Suprapubic skin (tissue), 4 donors: ENCODE data around the gene TDO2. TPM values are rescaled to one million over a fixed set of nuclear protein-coding genes. Genes with fewer than 3 reads are reported as not detected.

Source experiments
- DNase-seq, 2 donors: peaks; one replicate each; pipeline ENCODE4 v3.0.0-alpha.2; 2019; ENCODE audit warnings: low spot score in 2 of 2
- H3K27ac ChIP-seq: fragments of 200-600 bp; sonication (generic); one replicate; pipeline ENCODE4 v1.5.1; 2019
- H3K27me3 ChIP-seq: fragments of 200-600 bp; sonication (generic); one replicate; pipeline ENCODE4 v1.5.1; 2019
- H3K36me3 ChIP-seq: fragments of 200-600 bp; sonication (generic); one replicate; pipeline ENCODE4 v1.5.1; 2019
- H3K4me1 ChIP-seq: fragments of 200-600 bp; sonication (generic); one replicate; pipeline ENCODE4 v1.5.1; 2019
- H3K4me3 ChIP-seq: fragments of 200-600 bp; sonication (generic); one replicate; pipeline ENCODE4 v1.5.1; 2019; ENCODE audit warnings: mild to moderate bottlenecking
- H3K9me3 ChIP-seq: fragments of 200-600 bp; sonication (generic); one replicate; pipeline ENCODE4 v1.5.1; 2019
- CTCF ChIP-seq, 2 donors: fragments of 200-600 bp in 1 of 2; fragments of 450-650 bp in 1 of 2; sonication (generic) in 1 of 2; IDR thresholded peaks; one replicate each; pipeline ENCODE4 v1.5.1; 2016 to 2019; ENCODE audit warnings: antibody characterized with exemption in 2 of 2, mild to moderate bottlenecking in 1 of 2, moderate library complexity in 1 of 2
- EP300 ChIP-seq: sonication (generic); formaldehyde crosslinking; IDR thresholded peaks from one replicate; pipeline ENCODE4 v1.6.1; 2017; ENCODE audit warnings: antibody characterized with exemption
- POLR2A ChIP-seq, 2 donors: fragments of 450-650 bp; IDR thresholded peaks; one replicate each; pipeline ENCODE4 v1.6.1; 2017; ENCODE audit warnings: antibody characterized with exemption in 2 of 2, mild to moderate bottlenecking in 2 of 2, moderate library complexity in 2 of 2
- POLR2AphosphoS5 ChIP-seq, 3 donors: sonication (generic); formaldehyde crosslinking; IDR thresholded peaks; one replicate each; pipeline ENCODE4 v1.6.1; 2017; ENCODE audit warnings: antibody characterized with exemption in 3 of 3
- WGBS: methylation state at CpG from one replicate; pipeline ENCODE4 v1.1.5; 2018; 5-methylcytosine and 5-hydroxymethylcytosine counted together
- total RNA-seq, 4 donors: library from RNA; depleted of rRNA; stranded (reverse); fragments of >200 nt; gene quantifications; one replicate each; pipeline ENCODE4 v1.1.0, GENCODE V29; 2016

The TDO2 gene
- total RNA-seq, 4 donors from 2014 or later, result 2.3 TPM; not detected in 3

- Histone ChIP-seq H3K4me1 (no peaks in the 10 kb centered on the region), H3K4me3 (no peak overlapping the region), H3K27me3 (no peaks in the 10 kb centered on the region), H3K27ac (no peak overlapping the region), H3K36me3 (no peaks in the 10 kb centered on the region), H3K9me3 (no peaks in the 10 kb centered on the region)
- no peak for DNase-seq
- 16% methylated on average over 3 of the region's 3 CpGs for WGBS
- TF ChIP-seq POLR2A (IDR thresholded peaks at IDR 0.05) (no peak), CTCF (IDR thresholded peaks at IDR 0.05) (no peak), EP300 (no peak), POLR2AphosphoS5 (IDR thresholded peaks at IDR 0.05) (no peak)
These were observed 3.6 kb upstream of the TDO2 start for GRCh38 chr4:155899891-155900290.

GRCh38 chr4:155900381-155900780, 3.1 kb upstream of the TDO2 start:
- H3K36me3 ChIP-seq, result no peaks in the 10 kb centered on the region
- no peak overlapping the region for H3K27ac ChIP-seq
- no peaks in the 10 kb centered on the region for H3K9me3 ChIP-seq
- 15% methylated on average over 1 of the region's 1 CpG for WGBS
- H3K4me1 ChIP-seq, result no peaks in the 10 kb centered on the region
- DNase-seq, result no peak
- no peaks in the 10 kb centered on the region for H3K27me3 ChIP-seq
- H3K4me3 ChIP-seq, result no peak overlapping the region
- TF ChIP-seq EP300, result no peak
- TF ChIP-seq POLR2AphosphoS5 (IDR thresholded peaks at IDR 0.05), result no peak
- no peak for TF ChIP-seq POLR2A (IDR thresholded peaks at IDR 0.05)

- Histone ChIP-seq H3K36me3 (no peaks in the 10 kb centered on the region), H3K27ac (no peak overlapping the region), H3K27me3 (no peaks in the 10 kb centered on the region), H3K9me3 (no peaks in the 10 kb centered on the region), H3K4me3 (no peak overlapping the region), H3K4me1 (no peaks in the 10 kb centered on the region)
- DNase-seq, result no peak
- 78% methylated on average over 2 of the region's 2 CpGs for WGBS
- TF ChIP-seq POLR2A (IDR thresholded peaks at IDR 0.05) (no peak), POLR2AphosphoS5 (IDR thresholded peaks at IDR 0.05) (no peak), EP300 (no peak), CTCF (IDR thresholded peaks at IDR 0.05) (no peak)
These were observed 2.5 kb upstream of the TDO2 start for GRCh38 chr4:155901013-155901412.

GRCh38 chr4:155904331-155904730, 835 bp downstream of the TDO2 start:
- DNase-seq, result no peak
- WGBS, result 60% methylated on average over 3 of the region's 3 CpGs

GRCh38 chr4:155906554-155907247, 3.2 kb downstream of the TDO2 start:
- Histone ChIP-seq H3K4me1 (no peaks in the 10 kb centered on the region), H3K4me3 (no peak overlapping the region), H3K9me3 (no peaks in the 10 kb centered on the region), H3K36me3 (no peaks in the 10 kb centered on the region), H3K27ac (no peak overlapping the region), H3K27me3 (no peaks in the 10 kb centered on the region)
- no peak for DNase-seq
- no peak for TF ChIP-seq EP300
- TF ChIP-seq CTCF (IDR thresholded peaks at IDR 0.05), result no peak
- no peak for TF ChIP-seq POLR2AphosphoS5 (IDR thresholded peaks at IDR 0.05)
- TF ChIP-seq POLR2A (IDR thresholded peaks at IDR 0.05), result no peak
- 54% methylated on average over 6 of the region's 6 CpGs for WGBS

More at GRCh38 chr4:155904331-155904730, 835 bp downstream of the TDO2 start:
- Histone ChIP-seq H3K27me3 (no peaks in the 10 kb centered on the region), H3K27ac (no peak overlapping the region), H3K4me1 (no peaks in the 10 kb centered on the region), H3K9me3 (no peaks in the 10 kb centered on the region), H3K36me3 (no peaks in the 10 kb centered on the region), H3K4me3 (no peak overlapping the region)
- no peak for TF ChIP-seq POLR2A (IDR thresholded peaks at IDR 0.05)
- TF ChIP-seq CTCF (IDR thresholded peaks at IDR 0.05), result no peak
- TF ChIP-seq EP300, result no peak
- no peak for TF ChIP-seq POLR2AphosphoS5 (IDR thresholded peaks at IDR 0.05)

- H3K9me3 ChIP-seq, result no peaks in the 10 kb centered on the region
- TF ChIP-seq CTCF (IDR thresholded peaks at IDR 0.05) (no peak), POLR2A (IDR thresholded peaks at IDR 0.05) (no peak), POLR2AphosphoS5 (IDR thresholded peaks at IDR 0.05) (no peak), EP300 (no peak)
- no peak overlapping the region for H3K4me3 ChIP-seq
- no peak for DNase-seq
- no peaks in the 10 kb centered on the region for H3K27me3 ChIP-seq
- no peak overlapping the region for H3K27ac ChIP-seq
- WGBS, result 65% methylated on average over 1 of the region's 1 CpG
- H3K36me3 ChIP-seq, result no peaks in the 10 kb centered on the region
- H3K4me1 ChIP-seq, result no peaks in the 10 kb centered on the region
These were observed 4.1 kb downstream of the TDO2 start for GRCh38 chr4:155907556-155907955.
